K562 (cell line): ENCODE data around the gene BBS1. TPM values are rescaled to one million over a fixed set of nuclear protein-coding genes. Genes with fewer than 3 reads are reported as not detected.

Source experiments
- ADNP ChIP-seq: fragments of 200-800 bp; sonication (Bioruptor generic); IDR thresholded peaks from 2 replicates; pipeline ENCODE4 v1.6.1; 2016; ENCODE audit warnings: missing genetic modification characterization, missing compliant biosample characterization
- CAMTA2 ChIP-seq: fragments of 250-450 bp; sonication (Bioruptor Pico); conservative IDR thresholded peaks from 2 replicates; pipeline ENCODE4 v1.5.1; 2022
- ETS1 ChIP-seq: conservative IDR thresholded peaks from 2 replicates; pipeline ENCODE4 v1.6.1; 2011; ENCODE audit warnings: low read depth, mild to moderate bottlenecking, low read length; ENCODE audit not compliant: control insufficient read depth
- ETV5 ChIP-seq: sonication (generic); formaldehyde crosslinking; IDR thresholded peaks from 2 replicates; pipeline ENCODE4 v1.4.0; 2020; ENCODE audit warnings: low read depth, mild to moderate bottlenecking, missing genetic modification reagents
- FOXK2 ChIP-seq, 2 experiments: fragments of 450-650 bp; IDR thresholded peaks in 1 of 2; conservative IDR thresholded peaks in 1 of 2; 2 replicates each; pipeline ENCODE4 v1.6.1; 2016; ENCODE audit warnings: low read depth in 2 of 2, mild to moderate bottlenecking in 1 of 2
- FOXP1 ChIP-seq: sonication (generic); formaldehyde crosslinking; IDR thresholded peaks from 2 replicates; pipeline ENCODE4 v1.8.0; 2022; ENCODE audit warnings: mild to moderate bottlenecking, missing genetic modification reagents
- HLTF ChIP-seq: fragments of 450-650 bp; IDR thresholded peaks from 2 replicates; pipeline ENCODE4 v1.6.1; 2016
- KDM5B ChIP-seq: fragments of 200-600 bp; sonication (generic); IDR thresholded peaks from 2 replicates; pipeline ENCODE4 v1.6.1; 2012; ENCODE audit warnings: low read depth, mild to moderate bottlenecking, moderate library complexity, low read length, control low read depth, inconsistent platforms; ENCODE audit not compliant: insufficient replicate concordance
- MTA3 ChIP-seq: fragments of 450-650 bp; formaldehyde crosslinking; IDR thresholded peaks from 2 replicates; pipeline ENCODE4 v1.6.1; 2017; ENCODE audit warnings: mild to moderate bottlenecking, borderline replicate concordance
- NR1H2 ChIP-seq: sonication (generic); formaldehyde crosslinking; IDR thresholded peaks from 2 replicates; pipeline ENCODE4 v1.4.0; 2020; ENCODE audit warnings: mild to moderate bottlenecking, missing genetic modification reagents
- NR2C1 ChIP-seq, 2 experiments: fragments of 450-650 bp; IDR thresholded peaks; 2 replicates each; pipeline ENCODE4 v1.6.1; 2017; ENCODE audit warnings: mild to moderate bottlenecking in 2 of 2, antibody characterized with exemption in 1 of 2, inconsistent platforms in 1 of 2, missing compliant biosample characterization in 1 of 2, missing genetic modification characterization in 1 of 2
- NR4A1 ChIP-seq, 2 experiments: fragments of 250-450 bp in 1 of 2; fragments of 450-650 bp in 1 of 2; sonication (Bioruptor Pico) in 1 of 2; IDR thresholded peaks; 2 replicates each; pipeline versions ENCODE4 v1.4.0 to v1.6.1; 2016 to 2020; ENCODE audit warnings: mild to moderate bottlenecking in 2 of 2, missing compliant biosample characterization in 1 of 2, missing genetic modification characterization in 1 of 2, moderate library complexity in 1 of 2
- RBM25 ChIP-seq: fragments of 200-400 bp; formaldehyde crosslinking; IDR thresholded peaks from 2 replicates; pipeline ENCODE4 v1.6.1; 2018; ENCODE audit warnings: low read length, low read depth, moderate library complexity; ENCODE audit not compliant: severe bottlenecking
- RCOR1 ChIP-seq, 2 experiments: IDR thresholded peaks; 2 replicates each; pipeline ENCODE4 v1.6.1; 2012; ENCODE audit warnings: low read depth in 2 of 2, low read length in 2 of 2, borderline replicate concordance in 1 of 2, improper control_type of control experiment in 1 of 2
- STAT5B ChIP-seq: fragments of 250-450 bp; sonication (Bioruptor Pico); IDR thresholded peaks from 2 replicates; pipeline ENCODE4 v1.8.0; 2021; ENCODE audit warnings: mild to moderate bottlenecking, inconsistent platforms
- UBTF ChIP-seq, 2 experiments: IDR thresholded peaks; 2 replicates each; pipeline ENCODE4 v1.6.1; 2012; ENCODE audit warnings: improper control_type of control experiment in 2 of 2, low read depth in 2 of 2, low read length in 2 of 2, borderline replicate concordance in 1 of 2
- ZNF24 ChIP-seq: fragments of 450-650 bp; IDR thresholded peaks from 2 replicates; pipeline ENCODE4 v1.6.1; 2016
- ZNF511 ChIP-seq: sonication (generic); formaldehyde crosslinking; IDR thresholded peaks from 2 replicates; pipeline ENCODE4 v1.8.0; 2022; ENCODE audit warnings: mild to moderate bottlenecking, missing genetic modification reagents
- polyA plus RNA-seq, 8 experiments: library from polyadenylated mRNA; depleted of rRNA in 4 of 8; stranded (reverse) in 5 of 8; unstranded in 3 of 8; fragments of >200 nt; fragmentation: Nextera tagmentation in 2 of 8; fragmentation: Illumina TruSeq in 1 of 8; extraction: Ambion mirVana in 2 of 8; extraction: Trizol in 1 of 8; gene quantifications; 2 replicates each; pipeline versions ENCODE4 v1.2.1 to v1.2.3, GENCODE V29; 2011 to 2014; ENCODE audit warnings: inconsistent platforms in 1 of 8, missing spikeins in 1 of 8
- total RNA-seq, 7 experiments: library from RNA; depleted of rRNA in 6 of 7; stranded (reverse); fragments of >200 nt in 6 of 7; fragmentation: Illumina TruSeq in 2 of 7; extraction: Trizol in 2 of 7; gene quantifications; 2 replicates each; pipeline versions ENCODE4 v1.2.1 to v1.2.3, GENCODE V29; 2011 to 2021; ENCODE audit warnings: low replicate concordance in 1 of 7
- TF ChIP-seq, protein P1 (sequence below): fragments of 450-650 bp; formaldehyde crosslinking; IDR thresholded peaks from 2 replicates; pipeline ENCODE4 v1.4.0; 2020; ENCODE audit warnings: mild to moderate bottlenecking, moderate library complexity
- TF ChIP-seq, protein P2 (sequence below): fragments of 250-450 bp; sonication (Bioruptor Pico); IDR thresholded peaks from 2 replicates; pipeline ENCODE4 v1.8.0; 2021; ENCODE audit warnings: borderline replicate concordance, mild to moderate bottlenecking, moderate library complexity; ENCODE audit not compliant: poor library complexity, severe bottlenecking

The BBS1 gene
- total and polyA plus RNA-seq, 9 of the 15 experiments (the other 6 are each of a cell fraction or from before 2014, with no cell fraction given) = 9.0 to 19.8 (median 12.1) TPM

GRCh38 chr11:66510271-66510989 is at the start of gene BBS1 (continued):
- no peak for TF ChIP-seq UBTF (IDR thresholded peaks at IDR 0.05; ENCODE audit: borderline replicate concordance in 1 of 2, low read depth in 2 of 2, low read length in 2 of 2)
- peak in 1 of 2 experiments; percentile 66; a peak in 2 of 4 replicates for TF ChIP-seq RCOR1 (IDR thresholded peaks at IDR 0.05; ENCODE audit: borderline replicate concordance in 1 of 2, low read depth in 2 of 2, low read length in 2 of 2)
- no peak for TF ChIP-seq HLTF
- TF ChIP-seq NR2C1 (IDR thresholded peaks at IDR 0.05) = no peak
- TF ChIP-seq NR2C1 (tag; IDR thresholded peaks at IDR 0.05) = peak; percentile 44; the same call in 1 of the 2 replicates
- 0 out of 2 replicates have a peak, but pooled peaks have one; percentile 67 for TF ChIP-seq ZNF511 (CRISPR knock-in tag)
- TF ChIP-seq ZNF24 = no peak; the same call in 1 of the 2 replicates
- TF ChIP-seq, protein P1, sequence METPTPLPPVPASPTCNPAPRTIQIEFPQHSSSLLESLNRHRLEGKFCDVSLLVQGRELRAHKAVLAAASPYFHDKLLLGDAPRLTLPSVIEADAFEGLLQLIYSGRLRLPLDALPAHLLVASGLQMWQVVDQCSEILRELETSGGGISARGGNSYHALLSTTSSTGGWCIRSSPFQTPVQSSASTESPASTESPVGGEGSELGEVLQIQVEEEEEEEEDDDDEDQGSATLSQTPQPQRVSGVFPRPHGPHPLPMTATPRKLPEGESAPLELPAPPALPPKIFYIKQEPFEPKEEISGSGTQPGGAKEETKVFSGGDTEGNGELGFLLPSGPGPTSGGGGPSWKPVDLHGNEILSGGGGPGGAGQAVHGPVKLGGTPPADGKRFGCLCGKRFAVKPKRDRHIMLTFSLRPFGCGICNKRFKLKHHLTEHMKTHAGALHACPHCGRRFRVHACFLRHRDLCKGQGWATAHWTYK (CRISPR knock-in tag) = 0 out of 2 replicates have a peak, but pooled peaks have one; percentile 47
- TF ChIP-seq FOXK2 (conservative IDR thresholded peaks at IDR 0.05 in 1 of 2, IDR thresholded peaks at IDR 0.05 in 1 of 2; ENCODE audit: low read depth in 2 of 2) = 0 out of 4 replicates have a peak, but pooled peaks of 1 of the 2 experiments have one; percentile 45
- TF ChIP-seq FOXP1 (CRISPR knock-in tag) = 0 out of 2 replicates have a peak, but pooled peaks have one; percentile 55
- TF ChIP-seq STAT5B (CRISPR knock-in tag) = no peak
- TF ChIP-seq NR4A1 (CRISPR knock-in tag; IDR thresholded peaks at IDR 0.05) = no peak
- peak; percentile 38; the same call in 1 of the 2 replicates for TF ChIP-seq NR4A1 (tag; IDR thresholded peaks at IDR 0.05)
- peak; percentile 73 for TF ChIP-seq ETS1
- TF ChIP-seq, protein P2, sequence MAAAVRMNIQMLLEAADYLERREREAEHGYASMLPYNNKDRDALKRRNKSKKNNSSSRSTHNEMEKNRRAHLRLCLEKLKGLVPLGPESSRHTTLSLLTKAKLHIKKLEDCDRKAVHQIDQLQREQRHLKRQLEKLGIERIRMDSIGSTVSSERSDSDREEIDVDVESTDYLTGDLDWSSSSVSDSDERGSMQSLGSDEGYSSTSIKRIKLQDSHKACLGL (CRISPR knock-in tag) = no peak
- no peak for TF ChIP-seq CAMTA2 (CRISPR knock-in tag)
- no peak for TF ChIP-seq RBM25
- peak; percentile 45; the same call in 1 of the 2 replicates for TF ChIP-seq ETV5 (CRISPR knock-in tag)
- TF ChIP-seq MTA3 = peak; percentile 61; the same call in 1 of the 2 replicates
- TF ChIP-seq ADNP = no peak
- TF ChIP-seq KDM5B = peak; percentile 69
- peak; percentile 76; the same call in 1 of the 2 replicates for TF ChIP-seq NR1H2 (CRISPR knock-in tag)
